HEK293 (cell line): ENCODE measurements around the gene SERTAD3.
A peak's percentile ranks its signal among the peaks of the same experiment; 100 is the strongest.

Experiments
- FEZF1 ChIP-seq: fragments of 450-650 bp; formaldehyde crosslinking; IDR thresholded peaks from 2 replicates; pipeline ENCODE4 v1.5.1; 2016; ENCODE audit warnings: missing biosample characterization, missing genetic modification characterization
- GLI4 ChIP-seq: fragments of 450-650 bp; formaldehyde crosslinking; IDR thresholded peaks from 2 replicates; pipeline ENCODE4 v1.5.1; 2016; ENCODE audit warnings: missing biosample characterization, missing genetic modification characterization
- HOXC10 ChIP-seq: sonication (generic); formaldehyde crosslinking; IDR thresholded peaks from 2 replicates; pipeline ENCODE4 v1.8.1; 2023; ENCODE audit warnings: mild to moderate bottlenecking, missing genetic modification reagents
- SCRT1 ChIP-seq: fragments of 450-650 bp; formaldehyde crosslinking; IDR thresholded peaks from 2 replicates; pipeline ENCODE4 v1.5.1; 2016; ENCODE audit warnings: missing biosample characterization, missing genetic modification characterization, borderline replicate concordance
- ZEB2 ChIP-seq: fragments of 450-650 bp; formaldehyde crosslinking; IDR thresholded peaks from 2 replicates; pipeline ENCODE4 v1.5.1; 2016; ENCODE audit warnings: missing biosample characterization, missing genetic modification characterization
- ZFP3 ChIP-seq: fragments of 450-650 bp; formaldehyde crosslinking; IDR thresholded peaks from 2 replicates; pipeline ENCODE4 v1.5.1; 2016; ENCODE audit warnings: low read depth, missing biosample characterization, missing genetic modification characterization
- ZNF223 ChIP-seq: fragments of 450-650 bp; formaldehyde crosslinking; IDR thresholded peaks from 2 replicates; pipeline ENCODE4 v1.5.1; 2016; ENCODE audit warnings: missing biosample characterization, missing genetic modification characterization
- ZNF248 ChIP-seq: fragments of 450-650 bp; formaldehyde crosslinking; IDR thresholded peaks from 2 replicates; pipeline ENCODE4 v1.5.1; 2017; ENCODE audit warnings: missing biosample characterization, missing genetic modification characterization
- ZNF416 ChIP-seq: fragments of 450-650 bp; formaldehyde crosslinking; IDR thresholded peaks from 2 replicates; pipeline ENCODE4 v1.5.1; 2016; ENCODE audit warnings: missing biosample characterization, missing genetic modification characterization
- ZNF423 ChIP-seq: fragments of 450-650 bp; formaldehyde crosslinking; IDR thresholded peaks from 2 replicates; pipeline ENCODE4 v1.5.1; 2016; ENCODE audit warnings: missing biosample characterization, missing genetic modification characterization
- ZNF48 ChIP-seq: fragments of 450-650 bp; formaldehyde crosslinking; IDR thresholded peaks from 2 replicates; pipeline ENCODE4 v1.5.1; 2016; ENCODE audit warnings: missing biosample characterization, missing genetic modification characterization
- ZNF555 ChIP-seq: fragments of 450-650 bp; formaldehyde crosslinking; conservative IDR thresholded peaks from 2 replicates; pipeline ENCODE4 v1.5.1; 2017; ENCODE audit warnings: missing biosample characterization, mild to moderate bottlenecking, missing genetic modification characterization, inconsistent platforms
- ZNF558 ChIP-seq: fragments of 450-650 bp; formaldehyde crosslinking; IDR thresholded peaks from 2 replicates; pipeline ENCODE4 v1.5.1; 2016; ENCODE audit warnings: missing biosample characterization, missing genetic modification characterization
- ZNF654 ChIP-seq: fragments of 450-650 bp; formaldehyde crosslinking; IDR thresholded peaks from 2 replicates; pipeline ENCODE4 v1.5.1; 2016; ENCODE audit warnings: low read depth, missing biosample characterization, missing genetic modification characterization
- ZNF658 ChIP-seq: fragments of 450-650 bp; formaldehyde crosslinking; IDR thresholded peaks from 2 replicates; pipeline ENCODE4; 2016; ENCODE audit warnings: missing biosample characterization, missing genetic modification characterization
- ZNF670 ChIP-seq: fragments of 450-650 bp; formaldehyde crosslinking; IDR thresholded peaks from 2 replicates; pipeline ENCODE4 v1.5.1; 2016; ENCODE audit warnings: missing biosample characterization, missing genetic modification characterization, low read depth
- ZNF707 ChIP-seq: fragments of 450-650 bp; formaldehyde crosslinking; IDR thresholded peaks from 2 replicates; pipeline ENCODE4 v1.5.1; 2016; ENCODE audit warnings: missing biosample characterization, missing genetic modification characterization
- ZNF747 ChIP-seq: fragments of 450-650 bp; formaldehyde crosslinking; IDR thresholded peaks from 2 replicates; pipeline ENCODE4 v1.5.1; 2016; ENCODE audit warnings: missing biosample characterization, missing genetic modification characterization
- ZNF785 ChIP-seq: fragments of 450-650 bp; formaldehyde crosslinking; IDR thresholded peaks from 2 replicates; pipeline ENCODE4 v1.5.1; 2016; ENCODE audit warnings: missing biosample characterization, missing genetic modification characterization
- ZNF791 ChIP-seq: fragments of 450-650 bp; formaldehyde crosslinking; IDR thresholded peaks from 2 replicates; pipeline ENCODE4 v1.5.1; 2016; ENCODE audit warnings: missing biosample characterization, missing genetic modification characterization
- ZNF792 ChIP-seq: fragments of 450-650 bp; formaldehyde crosslinking; IDR thresholded peaks from 2 replicates; pipeline ENCODE4 v1.5.1; 2016; ENCODE audit warnings: missing biosample characterization, missing genetic modification characterization
- ZXDB ChIP-seq: fragments of 450-650 bp; formaldehyde crosslinking; IDR thresholded peaks from 2 replicates; pipeline ENCODE4 v1.5.1; 2016; ENCODE audit warnings: missing biosample characterization, missing genetic modification characterization
- TF ChIP-seq, protein P1 (sequence below): fragments of 450-650 bp; formaldehyde crosslinking; IDR thresholded peaks from 2 replicates; pipeline ENCODE4 v1.5.1; 2016; ENCODE audit warnings: missing biosample characterization, missing genetic modification characterization
- TF ChIP-seq, protein P2 (sequence below): fragments of 450-650 bp; formaldehyde crosslinking; IDR thresholded peaks from 2 replicates; pipeline ENCODE4 v1.5.1; 2016; ENCODE audit warnings: missing biosample characterization, missing genetic modification characterization
- TF ChIP-seq, protein P3 (sequence below): fragments of 450-650 bp; formaldehyde crosslinking; IDR thresholded peaks from 2 replicates; pipeline ENCODE4 v1.5.1; 2017; ENCODE audit warnings: missing biosample characterization, missing genetic modification characterization
- TF ChIP-seq, protein P4 (sequence below): fragments of 450-650 bp; formaldehyde crosslinking; IDR thresholded peaks from 2 replicates; pipeline ENCODE4 v1.5.1; 2016; ENCODE audit warnings: missing biosample characterization, missing genetic modification characterization
- TF ChIP-seq, protein P5 (sequence below): fragments of 450-650 bp; formaldehyde crosslinking; IDR thresholded peaks from 2 replicates; pipeline ENCODE4 v1.5.1; 2016; ENCODE audit warnings: missing biosample characterization, missing genetic modification characterization
- TF ChIP-seq, protein P6 (sequence below): fragments of 450-650 bp; formaldehyde crosslinking; conservative IDR thresholded peaks from 2 replicates; pipeline ENCODE4 v1.5.1; 2016; ENCODE audit warnings: low read depth, missing biosample characterization, missing genetic modification characterization

The SERTAD3 gene

DNA sequence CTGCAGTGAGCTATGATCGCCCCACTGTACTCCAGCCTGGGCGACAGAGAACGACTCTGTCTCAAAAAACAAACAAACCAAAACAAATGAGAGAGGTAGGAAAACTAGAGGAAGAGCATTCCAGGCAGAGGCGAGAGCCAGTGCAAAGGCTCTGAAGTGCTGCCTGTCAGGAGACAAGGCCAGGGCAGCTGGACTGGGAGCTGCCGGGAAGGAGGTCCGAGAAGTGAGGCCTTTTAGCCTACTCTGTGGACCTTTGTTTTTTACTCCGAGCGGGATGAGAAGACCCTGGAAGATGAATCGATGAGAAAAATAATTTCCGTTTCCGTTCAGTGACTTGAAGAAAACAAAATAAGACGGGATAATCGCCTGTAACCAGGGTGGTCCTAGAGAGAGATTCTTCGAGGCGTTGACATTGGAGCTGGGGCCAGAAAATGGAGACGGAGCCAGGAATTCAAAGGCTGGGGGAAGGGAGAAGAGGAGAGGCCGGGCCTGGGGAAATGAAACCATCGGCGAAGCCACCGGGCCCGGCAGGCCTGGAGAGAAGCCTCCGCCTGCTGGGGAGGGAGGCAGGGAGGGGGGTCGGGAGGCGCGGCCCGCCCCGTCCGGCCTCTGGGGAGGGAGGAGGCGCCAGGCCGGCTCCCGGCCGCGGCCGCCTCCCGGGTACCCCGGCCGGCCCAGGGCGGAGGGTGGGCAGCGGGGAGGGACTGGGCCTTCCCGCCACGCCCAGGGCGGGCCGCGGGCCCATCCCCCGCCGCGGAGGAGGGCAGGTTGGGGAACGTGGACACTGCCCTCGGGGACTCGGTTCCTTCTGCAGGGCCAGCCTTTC, 10.5 kb downstream of the SERTAD3 start (continued):
- TF ChIP-seq ZNF558 (tag by site-specific recombination) (no peak), HOXC10 (CRISPR knock-in tag) (no peak), ZNF707 (tag by site-specific recombination) (no peak), ZNF248 (no peak), ZNF658 (tag by site-specific recombination) (no peak), ZNF792 (tag by site-specific recombination) (no peak), ZXDB (tag by site-specific recombination) (peak; percentile 82), ZNF423 (tag by site-specific recombination) (peak; percentile 67; the same call in 1 of the 2 replicates), ZFP3 (tag by site-specific recombination) (no peak), SCRT1 (tag by site-specific recombination) (no peak), ZEB2 (tag by site-specific recombination) (peak; percentile 76), FEZF1 (tag by site-specific recombination) (no peak), ZNF747 (no peak), ZNF654 (tag by site-specific recombination) (peak; percentile 10), ZNF223 (tag by site-specific recombination) (no peak), GLI4 (tag by site-specific recombination) (no peak), ZNF670 (no peak), ZNF791 (tag by site-specific recombination) (no peak), ZNF416 (tag by site-specific recombination) (no peak), ZNF555 (tag by site-specific recombination) (no peak), ZNF785 (tag by site-specific recombination) (no peak), ZNF48 (tag by site-specific recombination) (no peak)
- TF ChIP-seq, protein P1, sequence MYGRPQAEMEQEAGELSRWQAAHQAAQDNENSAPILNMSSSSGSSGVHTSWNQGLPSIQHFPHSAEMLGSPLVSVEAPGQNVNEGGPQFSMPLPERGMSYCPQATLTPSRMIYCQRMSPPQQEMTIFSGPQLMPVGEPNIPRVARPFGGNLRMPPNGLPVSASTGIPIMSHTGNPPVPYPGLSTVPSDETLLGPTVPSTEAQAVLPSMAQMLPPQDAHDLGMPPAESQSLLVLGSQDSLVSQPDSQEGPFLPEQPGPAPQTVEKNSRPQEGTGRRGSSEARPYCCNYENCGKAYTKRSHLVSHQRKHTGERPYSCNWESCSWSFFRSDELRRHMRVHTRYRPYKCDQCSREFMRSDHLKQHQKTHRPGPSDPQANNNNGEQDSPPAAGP (tag by site-specific recombination): peak; percentile 73; the same call in 1 of the 2 replicates
- TF ChIP-seq, protein P2, sequence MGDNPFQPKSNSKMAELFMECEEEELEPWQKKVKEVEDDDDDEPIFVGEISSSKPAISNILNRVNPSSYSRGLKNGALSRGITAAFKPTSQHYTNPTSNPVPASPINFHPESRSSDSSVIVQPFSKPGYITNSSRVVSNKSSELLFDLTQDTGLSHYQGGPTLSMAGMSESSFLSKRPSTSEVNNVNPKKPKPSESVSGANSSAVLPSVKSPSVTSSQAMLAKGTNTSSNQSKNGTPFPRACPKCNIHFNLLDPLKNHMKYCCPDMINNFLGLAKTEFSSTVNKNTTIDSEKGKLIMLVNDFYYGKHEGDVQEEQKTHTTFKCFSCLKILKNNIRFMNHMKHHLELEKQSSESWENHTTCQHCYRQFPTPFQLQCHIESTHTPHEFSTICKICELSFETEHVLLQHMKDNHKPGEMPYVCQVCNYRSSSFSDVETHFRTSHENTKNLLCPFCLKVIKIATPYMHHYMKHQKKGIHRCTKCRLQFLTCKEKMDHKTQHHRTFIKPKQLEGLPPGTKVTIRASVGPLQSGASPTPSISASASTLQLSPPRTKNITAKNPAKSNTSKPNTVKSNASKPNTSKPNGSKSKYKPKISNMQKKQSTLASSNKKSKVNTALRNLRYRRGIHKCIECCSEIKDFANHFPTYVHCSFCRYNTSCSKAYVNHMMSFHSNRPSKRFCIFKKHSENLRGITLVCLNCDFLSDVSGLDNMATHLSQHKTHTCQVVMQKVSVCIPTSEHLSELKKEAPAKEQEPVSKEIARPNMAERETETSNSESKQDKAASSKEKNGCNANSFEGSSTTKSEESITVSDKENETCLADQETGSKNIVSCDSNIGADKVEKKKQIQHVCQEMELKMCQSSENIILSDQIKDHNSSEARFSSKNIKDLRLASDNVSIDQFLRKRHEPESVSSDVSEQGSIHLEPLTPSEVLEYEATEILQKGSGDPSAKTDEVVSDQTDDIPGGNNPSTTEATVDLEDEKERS (tag by site-specific recombination): no peak
- TF ChIP-seq, protein P3, sequence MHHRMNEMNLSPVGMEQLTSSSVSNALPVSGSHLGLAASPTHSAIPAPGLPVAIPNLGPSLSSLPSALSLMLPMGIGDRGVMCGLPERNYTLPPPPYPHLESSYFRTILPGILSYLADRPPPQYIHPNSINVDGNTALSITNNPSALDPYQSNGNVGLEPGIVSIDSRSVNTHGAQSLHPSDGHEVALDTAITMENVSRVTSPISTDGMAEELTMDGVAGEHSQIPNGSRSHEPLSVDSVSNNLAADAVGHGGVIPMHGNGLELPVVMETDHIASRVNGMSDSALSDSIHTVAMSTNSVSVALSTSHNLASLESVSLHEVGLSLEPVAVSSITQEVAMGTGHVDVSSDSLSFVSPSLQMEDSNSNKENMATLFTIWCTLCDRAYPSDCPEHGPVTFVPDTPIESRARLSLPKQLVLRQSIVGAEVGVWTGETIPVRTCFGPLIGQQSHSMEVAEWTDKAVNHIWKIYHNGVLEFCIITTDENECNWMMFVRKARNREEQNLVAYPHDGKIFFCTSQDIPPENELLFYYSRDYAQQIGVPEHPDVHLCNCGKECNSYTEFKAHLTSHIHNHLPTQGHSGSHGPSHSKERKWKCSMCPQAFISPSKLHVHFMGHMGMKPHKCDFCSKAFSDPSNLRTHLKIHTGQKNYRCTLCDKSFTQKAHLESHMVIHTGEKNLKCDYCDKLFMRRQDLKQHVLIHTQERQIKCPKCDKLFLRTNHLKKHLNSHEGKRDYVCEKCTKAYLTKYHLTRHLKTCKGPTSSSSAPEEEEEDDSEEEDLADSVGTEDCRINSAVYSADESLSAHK (tag by site-specific recombination): peak; percentile 98
- TF ChIP-seq, protein P4, sequence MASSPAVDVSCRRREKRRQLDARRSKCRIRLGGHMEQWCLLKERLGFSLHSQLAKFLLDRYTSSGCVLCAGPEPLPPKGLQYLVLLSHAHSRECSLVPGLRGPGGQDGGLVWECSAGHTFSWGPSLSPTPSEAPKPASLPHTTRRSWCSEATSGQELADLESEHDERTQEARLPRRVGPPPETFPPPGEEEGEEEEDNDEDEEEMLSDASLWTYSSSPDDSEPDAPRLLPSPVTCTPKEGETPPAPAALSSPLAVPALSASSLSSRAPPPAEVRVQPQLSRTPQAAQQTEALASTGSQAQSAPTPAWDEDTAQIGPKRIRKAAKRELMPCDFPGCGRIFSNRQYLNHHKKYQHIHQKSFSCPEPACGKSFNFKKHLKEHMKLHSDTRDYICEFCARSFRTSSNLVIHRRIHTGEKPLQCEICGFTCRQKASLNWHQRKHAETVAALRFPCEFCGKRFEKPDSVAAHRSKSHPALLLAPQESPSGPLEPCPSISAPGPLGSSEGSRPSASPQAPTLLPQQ (tag by site-specific recombination): peak; percentile 88
- TF ChIP-seq, protein P5, sequence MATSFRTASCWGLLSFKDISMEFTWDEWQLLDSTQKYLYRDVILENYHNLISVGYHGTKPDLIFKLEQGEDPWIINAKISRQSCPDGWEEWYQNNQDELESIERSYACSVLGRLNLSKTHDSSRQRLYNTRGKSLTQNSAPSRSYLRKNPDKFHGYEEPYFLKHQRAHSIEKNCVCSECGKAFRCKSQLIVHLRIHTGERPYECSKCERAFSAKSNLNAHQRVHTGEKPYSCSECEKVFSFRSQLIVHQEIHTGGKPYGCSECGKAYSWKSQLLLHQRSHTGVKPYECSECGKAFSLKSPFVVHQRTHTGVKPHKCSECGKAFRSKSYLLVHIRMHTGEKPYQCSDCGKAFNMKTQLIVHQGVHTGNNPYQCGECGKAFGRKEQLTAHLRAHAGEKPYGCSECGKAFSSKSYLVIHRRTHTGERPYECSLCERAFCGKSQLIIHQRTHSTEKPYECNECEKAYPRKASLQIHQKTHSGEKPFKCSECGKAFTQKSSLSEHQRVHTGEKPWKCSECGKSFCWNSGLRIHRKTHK: no peak
- TF ChIP-seq, protein P6, sequence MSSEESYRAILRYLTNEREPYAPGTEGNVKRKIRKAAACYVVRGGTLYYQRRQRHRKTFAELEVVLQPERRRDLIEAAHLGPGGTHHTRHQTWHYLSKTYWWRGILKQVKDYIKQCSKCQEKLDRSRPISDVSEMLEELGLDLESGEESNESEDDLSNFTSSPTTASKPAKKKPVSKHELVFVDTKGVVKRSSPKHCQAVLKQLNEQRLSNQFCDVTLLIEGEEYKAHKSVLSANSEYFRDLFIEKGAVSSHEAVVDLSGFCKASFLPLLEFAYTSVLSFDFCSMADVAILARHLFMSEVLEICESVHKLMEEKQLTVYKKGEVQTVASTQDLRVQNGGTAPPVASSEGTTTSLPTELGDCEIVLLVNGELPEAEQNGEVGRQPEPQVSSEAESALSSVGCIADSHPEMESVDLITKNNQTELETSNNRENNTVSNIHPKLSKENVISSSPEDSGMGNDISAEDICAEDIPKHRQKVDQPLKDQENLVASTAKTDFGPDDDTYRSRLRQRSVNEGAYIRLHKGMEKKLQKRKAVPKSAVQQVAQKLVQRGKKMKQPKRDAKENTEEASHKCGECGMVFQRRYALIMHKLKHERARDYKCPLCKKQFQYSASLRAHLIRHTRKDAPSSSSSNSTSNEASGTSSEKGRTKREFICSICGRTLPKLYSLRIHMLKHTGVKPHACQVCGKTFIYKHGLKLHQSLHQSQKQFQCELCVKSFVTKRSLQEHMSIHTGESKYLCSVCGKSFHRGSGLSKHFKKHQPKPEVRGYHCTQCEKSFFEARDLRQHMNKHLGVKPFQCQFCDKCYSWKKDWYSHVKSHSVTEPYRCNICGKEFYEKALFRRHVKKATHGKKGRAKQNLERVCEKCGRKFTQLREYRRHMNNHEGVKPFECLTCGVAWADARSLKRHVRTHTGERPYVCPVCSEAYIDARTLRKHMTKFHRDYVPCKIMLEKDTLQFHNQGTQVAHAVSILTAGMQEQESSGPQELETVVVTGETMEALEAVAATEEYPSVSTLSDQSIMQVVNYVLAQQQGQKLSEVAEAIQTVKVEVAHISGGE: peak; percentile 71
